PFSK-1 (cell line): Measurements from ENCODE around the gene PLEK2.

Experiments used
- FOXP2 ChIP-seq: optimal IDR thresholded peaks from 2 replicates; pipeline ENCODE3; 2011; ENCODE audit warnings: borderline replicate concordance, control low read depth, inconsistent platforms; ENCODE audit not compliant: insufficient read depth; ENCODE audit errors: extremely low read length, extremely low read depth
- POLR2AphosphoS5 ChIP-seq: IDR thresholded peaks from 2 replicates; pipeline ENCODE4 v1.6.1; 2012; ENCODE audit warnings: low read depth, mild to moderate bottlenecking, control low read depth, low read length, moderate library complexity
- REST ChIP-seq, 2 experiments: IDR thresholded peaks; 2 replicates each; pipeline versions ENCODE4 v1.6.1 to v1.8.0; 2011 to 2012; ENCODE audit warnings: low read depth in 2 of 2, low read length in 2 of 2, control low read depth in 1 of 2, inconsistent platforms in 1 of 2, mild to moderate bottlenecking in 1 of 2, moderate library complexity in 1 of 2; ENCODE audit not compliant: insufficient read depth in 1 of 2
- SIN3A ChIP-seq: IDR thresholded peaks from 2 replicates; pipeline ENCODE4 v1.6.1; 2012; ENCODE audit warnings: mild to moderate bottlenecking, low read length, moderate library complexity, borderline replicate concordance; ENCODE audit not compliant: insufficient read depth
- TAF1 ChIP-seq: IDR thresholded peaks from 2 replicates; pipeline ENCODE4 v1.6.1; 2012; ENCODE audit warnings: low read length, control low read depth, borderline replicate concordance; ENCODE audit not compliant: insufficient read depth

DNA sequence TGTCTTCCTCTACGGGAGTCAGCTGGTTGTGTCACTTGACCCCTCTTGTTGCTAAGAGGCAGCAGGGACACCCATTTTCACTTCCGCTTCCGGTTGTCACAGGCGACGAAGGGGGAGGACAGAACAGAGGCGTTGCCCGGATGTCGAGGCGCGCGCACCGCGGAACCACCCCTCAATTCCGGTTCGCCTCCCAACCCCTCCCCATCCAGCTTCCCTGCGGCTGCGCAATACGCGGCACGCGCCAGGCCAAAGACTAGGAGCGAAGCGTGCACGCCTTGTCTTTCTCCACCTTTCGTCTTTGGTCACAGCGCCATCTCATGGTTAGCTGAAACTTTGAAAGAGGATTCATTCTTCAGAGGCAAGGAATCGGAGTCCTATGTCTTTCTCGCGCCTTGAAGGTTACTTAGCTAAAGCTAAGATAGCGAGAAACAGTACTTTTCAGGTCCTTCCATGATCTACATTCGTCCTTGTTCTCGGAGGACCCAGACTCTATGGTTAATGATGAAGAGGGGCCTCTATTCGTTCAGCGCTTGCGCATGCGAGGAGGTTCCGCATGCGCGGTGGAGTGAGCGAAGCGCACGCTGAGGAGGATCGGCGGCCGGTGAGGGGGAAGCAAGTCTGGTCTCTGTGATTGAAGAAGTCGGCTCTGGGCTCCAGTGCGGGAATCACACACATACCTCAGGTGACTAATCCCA lies 52.0 kb downstream of the PLEK2 start, which contains the start of the genes ATP6V1D and EIF2S1:
- TF ChIP-seq SIN3A (peak; percentile 97; the same call in 1 of the 2 replicates), POLR2AphosphoS5 (peak; percentile 71; the same call in 1 of the 2 replicates), REST (IDR thresholded peaks at IDR 0.05; ENCODE audit: insufficient read depth in 1 of 2, low read depth in 2 of 2, low read length in 2 of 2) (no peak), TAF1 (peak; percentile 93; the same call in 1 of the 2 replicates), FOXP2 (peak; percentile 97)
